ENCODE data around the gene TLK1.

DNA sequence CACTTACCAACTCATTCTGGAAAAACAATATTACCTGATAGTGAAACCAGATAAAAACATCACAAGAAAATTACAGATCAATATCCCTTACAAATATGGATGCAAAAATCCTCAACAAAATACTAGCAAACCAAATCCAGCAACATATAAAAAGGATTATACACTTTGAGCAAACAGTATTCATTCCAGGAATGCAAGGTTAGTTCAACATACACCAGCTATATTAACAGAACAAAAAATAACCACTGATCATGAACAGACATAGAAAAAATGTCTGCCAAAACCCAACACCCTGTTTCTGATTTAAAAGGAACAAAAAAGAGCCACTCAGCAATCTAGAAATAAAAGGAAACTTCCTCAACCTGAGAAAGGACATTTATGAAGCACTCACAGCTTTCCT lies 62.1 kb downstream of the TLK1 start:
- TF ChIP-seq, protein P1, sequence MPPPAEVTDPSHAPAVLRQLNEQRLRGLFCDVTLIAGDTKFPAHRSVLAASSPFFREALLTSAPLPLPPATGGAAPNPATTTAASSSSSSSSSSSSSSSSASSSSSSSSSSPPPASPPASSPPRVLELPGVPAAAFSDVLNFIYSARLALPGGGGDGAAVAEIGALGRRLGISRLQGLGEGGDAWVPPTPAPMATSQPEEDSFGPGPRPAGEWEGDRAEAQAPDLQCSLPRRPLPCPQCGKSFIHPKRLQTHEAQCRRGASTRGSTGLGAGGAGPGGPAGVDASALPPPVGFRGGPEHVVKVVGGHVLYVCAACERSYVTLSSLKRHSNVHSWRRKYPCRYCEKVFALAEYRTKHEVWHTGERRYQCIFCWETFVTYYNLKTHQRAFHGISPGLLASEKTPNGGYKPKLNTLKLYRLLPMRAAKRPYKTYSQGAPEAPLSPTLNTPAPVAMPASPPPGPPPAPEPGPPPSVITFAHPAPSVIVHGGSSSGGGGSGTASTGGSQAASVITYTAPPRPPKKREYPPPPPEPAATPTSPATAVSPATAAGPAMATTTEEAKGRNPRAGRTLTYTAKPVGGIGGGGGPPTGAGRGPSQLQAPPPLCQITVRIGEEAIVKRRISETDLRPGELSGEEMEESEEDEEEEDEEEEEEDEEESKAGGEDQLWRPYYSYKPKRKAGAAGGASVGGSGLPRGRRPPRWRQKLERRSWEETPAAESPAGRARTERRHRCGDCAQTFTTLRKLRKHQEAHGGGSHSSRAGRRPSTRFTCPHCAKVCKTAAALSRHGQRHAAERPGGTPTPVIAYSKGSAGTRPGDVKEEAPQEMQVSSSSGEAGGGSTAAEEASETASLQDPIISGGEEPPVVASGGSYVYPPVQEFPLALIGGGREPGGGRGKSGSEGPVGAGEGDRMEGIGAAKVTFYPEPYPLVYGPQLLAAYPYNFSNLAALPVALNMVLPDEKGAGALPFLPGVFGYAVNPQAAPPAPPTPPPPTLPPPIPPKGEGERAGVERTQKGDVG (CRISPR knock-in tag; IDR thresholded peaks at IDR 0.05), result no peak
- TF ChIP-seq SREBF2 (IDR thresholded peaks at IDR 0.05; ENCODE audit: low read length) (no peak), POLR2A (IDR thresholded peaks at IDR 0.05; ENCODE audit: low read depth, low read length) (no peak), POLR2AphosphoS5 (IDR thresholded peaks at IDR 0.05; ENCODE audit: low read length) (no peak)
- TF ChIP-seq, protein P2, sequence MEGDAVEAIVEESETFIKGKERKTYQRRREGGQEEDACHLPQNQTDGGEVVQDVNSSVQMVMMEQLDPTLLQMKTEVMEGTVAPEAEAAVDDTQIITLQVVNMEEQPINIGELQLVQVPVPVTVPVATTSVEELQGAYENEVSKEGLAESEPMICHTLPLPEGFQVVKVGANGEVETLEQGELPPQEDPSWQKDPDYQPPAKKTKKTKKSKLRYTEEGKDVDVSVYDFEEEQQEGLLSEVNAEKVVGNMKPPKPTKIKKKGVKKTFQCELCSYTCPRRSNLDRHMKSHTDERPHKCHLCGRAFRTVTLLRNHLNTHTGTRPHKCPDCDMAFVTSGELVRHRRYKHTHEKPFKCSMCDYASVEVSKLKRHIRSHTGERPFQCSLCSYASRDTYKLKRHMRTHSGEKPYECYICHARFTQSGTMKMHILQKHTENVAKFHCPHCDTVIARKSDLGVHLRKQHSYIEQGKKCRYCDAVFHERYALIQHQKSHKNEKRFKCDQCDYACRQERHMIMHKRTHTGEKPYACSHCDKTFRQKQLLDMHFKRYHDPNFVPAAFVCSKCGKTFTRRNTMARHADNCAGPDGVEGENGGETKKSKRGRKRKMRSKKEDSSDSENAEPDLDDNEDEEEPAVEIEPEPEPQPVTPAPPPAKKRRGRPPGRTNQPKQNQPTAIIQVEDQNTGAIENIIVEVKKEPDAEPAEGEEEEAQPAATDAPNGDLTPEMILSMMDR (IDR thresholded peaks at IDR 0.05 in 2 of 3, conservative IDR thresholded peaks at IDR 0.05 in 1 of 3; ENCODE audit: control insufficient read depth in 2 of 3, extremely low read depth in 1 of 3, insufficient read depth in 1 of 3, low read depth in 3 of 3, low read length in 3 of 3), result no peak
